Chondrocyte (in vitro differentiated cells): ENCODE data around the gene HPN. TPM values are rescaled to one million over a fixed set of nuclear protein-coding genes. Genes with fewer than 3 reads are reported as not detected.

Experiments used
- DNase-seq: peaks from one replicate; pipeline ENCODE4 v3.0.0; 2021; ENCODE audit warnings: mixed read lengths, low spot score
- H3K27ac Mint-ChIP-seq: one replicate; pipeline ENCODE4 v1.8.0; 2021; ENCODE audit warnings: mild to moderate bottlenecking, moderate library complexity, mixed read lengths; ENCODE audit not compliant: unreplicated experiment
- H3K27me3 Mint-ChIP-seq: 2 replicates; pipeline ENCODE4 v1.8.0; 2021; ENCODE audit warnings: low read depth, mixed read lengths
- H3K36me3 Mint-ChIP-seq: 2 replicates; pipeline ENCODE4 v1.8.0; 2021; ENCODE audit warnings: low read depth, mixed read lengths
- H3K4me1 Mint-ChIP-seq: 2 replicates; pipeline ENCODE4 v1.8.0; 2021; ENCODE audit warnings: low read depth, mild to moderate bottlenecking, mixed read lengths
- H3K4me3 Mint-ChIP-seq: one replicate; pipeline ENCODE4 v1.8.0; 2021; ENCODE audit warnings: mild to moderate bottlenecking, moderate library complexity, mixed read lengths; ENCODE audit not compliant: unreplicated experiment
- H3K9me3 Mint-ChIP-seq: 2 replicates; pipeline ENCODE4 v1.8.0; 2021; ENCODE audit warnings: low read depth, mixed read lengths
- total RNA-seq: library from RNA; stranded (reverse); gene quantifications from 3 replicates; pipeline ENCODE4 v1.2.1, GENCODE V29; 2021
- TF ChIP-seq, protein P1 (sequence below): fragments of 200-600 bp; sonication (generic); IDR thresholded peaks from 2 replicates; pipeline ENCODE4 v1.5.0; 2021; ENCODE audit warnings: antibody characterized with exemption, mild to moderate bottlenecking, moderate library complexity

Gene HPN
- total RNA-seq, 1 donor from 2014 or later = not detected

DNA sequence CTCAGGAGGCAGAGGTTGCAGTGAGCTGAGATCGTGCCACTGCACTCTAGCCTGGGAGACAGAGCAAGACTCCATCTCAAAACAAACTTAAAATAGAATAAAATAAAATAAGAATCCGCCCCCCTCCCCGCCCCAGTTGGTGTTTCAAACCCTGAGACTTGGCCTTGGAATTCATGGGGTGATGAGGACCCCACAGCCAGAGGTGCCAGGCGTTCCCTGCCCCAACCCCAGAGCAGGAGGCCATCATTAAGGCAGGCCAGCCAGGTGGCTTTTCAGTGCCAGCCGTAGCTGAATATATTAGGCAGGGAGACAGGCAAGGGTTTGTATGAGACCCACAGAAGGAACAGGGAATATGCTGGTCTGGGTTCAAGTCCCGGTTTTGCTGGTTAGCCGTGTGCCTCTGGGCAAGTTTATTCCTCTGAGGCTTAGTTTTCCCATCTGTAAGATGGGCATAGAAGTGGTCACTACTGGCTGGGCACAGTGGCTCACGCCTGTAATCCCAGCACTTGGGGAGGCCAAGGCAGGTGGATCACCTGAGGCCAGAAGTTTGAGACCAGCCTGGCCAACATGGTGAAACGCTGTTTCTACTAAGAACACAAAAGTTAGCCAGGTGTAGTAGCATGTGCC is 12.3 kb downstream of the HPN start:
- H3K4me3 Mint-ChIP-seq = no peak overlapping the region
- H3K27me3 Mint-ChIP-seq = peaks cover 16% of the 10 kb centered on the region
- H3K4me1 Mint-ChIP-seq = peaks cover under 1% of the 10 kb centered on the region
- H3K9me3 Mint-ChIP-seq = no peaks in the 10 kb centered on the region
- H3K36me3 Mint-ChIP-seq = no peaks in the 10 kb centered on the region
- TF ChIP-seq, protein P1, sequence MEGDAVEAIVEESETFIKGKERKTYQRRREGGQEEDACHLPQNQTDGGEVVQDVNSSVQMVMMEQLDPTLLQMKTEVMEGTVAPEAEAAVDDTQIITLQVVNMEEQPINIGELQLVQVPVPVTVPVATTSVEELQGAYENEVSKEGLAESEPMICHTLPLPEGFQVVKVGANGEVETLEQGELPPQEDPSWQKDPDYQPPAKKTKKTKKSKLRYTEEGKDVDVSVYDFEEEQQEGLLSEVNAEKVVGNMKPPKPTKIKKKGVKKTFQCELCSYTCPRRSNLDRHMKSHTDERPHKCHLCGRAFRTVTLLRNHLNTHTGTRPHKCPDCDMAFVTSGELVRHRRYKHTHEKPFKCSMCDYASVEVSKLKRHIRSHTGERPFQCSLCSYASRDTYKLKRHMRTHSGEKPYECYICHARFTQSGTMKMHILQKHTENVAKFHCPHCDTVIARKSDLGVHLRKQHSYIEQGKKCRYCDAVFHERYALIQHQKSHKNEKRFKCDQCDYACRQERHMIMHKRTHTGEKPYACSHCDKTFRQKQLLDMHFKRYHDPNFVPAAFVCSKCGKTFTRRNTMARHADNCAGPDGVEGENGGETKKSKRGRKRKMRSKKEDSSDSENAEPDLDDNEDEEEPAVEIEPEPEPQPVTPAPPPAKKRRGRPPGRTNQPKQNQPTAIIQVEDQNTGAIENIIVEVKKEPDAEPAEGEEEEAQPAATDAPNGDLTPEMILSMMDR = no peak
- no peak overlapping the region for H3K27ac Mint-ChIP-seq
- DNase-seq = no peak

DNA sequence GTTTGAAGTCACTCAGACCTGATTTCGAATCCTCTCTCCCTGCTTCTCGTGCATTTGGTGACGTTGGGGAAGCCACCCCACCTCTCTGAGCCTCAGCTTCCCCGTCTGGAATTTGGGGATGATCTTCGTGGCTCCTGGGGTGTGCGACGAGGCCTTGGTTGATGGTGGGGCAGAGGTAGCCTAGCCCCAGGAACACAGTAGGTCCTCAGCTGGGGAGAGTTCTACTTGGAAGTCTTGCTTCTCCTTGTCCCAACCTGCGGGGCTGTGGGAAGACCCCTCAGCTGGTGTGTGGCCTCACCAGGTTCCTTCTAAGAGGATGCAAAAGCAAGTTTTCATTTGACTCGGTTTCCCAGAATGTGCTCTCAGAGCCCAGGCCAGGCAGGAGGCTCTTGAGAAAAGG is 13.1 kb downstream of the HPN start:
- Mint-ChIP-seq H3K27ac (no peak overlapping the region), H3K4me1 (no peaks in the 10 kb centered on the region), H3K4me3 (no peak overlapping the region), H3K27me3 (peaks cover 15% of the 10 kb centered on the region), H3K36me3 (no peaks in the 10 kb centered on the region), H3K9me3 (no peaks in the 10 kb centered on the region)
- DNase-seq = no peak
- TF ChIP-seq, protein P1 = no peak

DNA sequence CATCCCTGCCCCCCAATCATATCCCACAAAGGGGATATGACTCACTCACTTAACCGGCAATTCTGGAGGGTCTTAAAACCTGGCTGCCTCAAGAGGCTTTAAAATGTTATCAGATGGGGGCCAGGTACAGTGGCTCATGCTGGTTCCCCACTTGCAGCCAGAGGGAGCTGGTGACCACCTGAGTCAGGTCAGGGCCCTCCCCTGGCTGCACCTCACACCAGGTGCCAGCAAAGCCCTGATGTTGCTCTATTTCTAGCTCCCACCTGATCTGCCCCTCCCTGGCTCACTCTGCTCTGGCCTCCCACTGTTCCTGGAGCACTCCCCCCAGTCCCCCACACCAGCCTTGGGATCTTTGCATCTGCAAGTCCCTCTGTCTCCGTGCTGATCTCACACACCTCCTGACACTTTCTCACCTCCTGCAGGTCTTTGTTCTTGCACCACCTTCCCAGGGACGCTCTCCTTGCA is 14.2 kb downstream of the HPN start:
- DNase-seq = no peak
- Mint-ChIP-seq H3K4me3 (no peak overlapping the region), H3K27me3 (peaks cover 16% of the 10 kb centered on the region), H3K4me1 (no peaks in the 10 kb centered on the region), H3K9me3 (no peaks in the 10 kb centered on the region), H3K27ac (no peak overlapping the region), H3K36me3 (no peaks in the 10 kb centered on the region)
- TF ChIP-seq, protein P1 = peak; percentile 41

DNA sequence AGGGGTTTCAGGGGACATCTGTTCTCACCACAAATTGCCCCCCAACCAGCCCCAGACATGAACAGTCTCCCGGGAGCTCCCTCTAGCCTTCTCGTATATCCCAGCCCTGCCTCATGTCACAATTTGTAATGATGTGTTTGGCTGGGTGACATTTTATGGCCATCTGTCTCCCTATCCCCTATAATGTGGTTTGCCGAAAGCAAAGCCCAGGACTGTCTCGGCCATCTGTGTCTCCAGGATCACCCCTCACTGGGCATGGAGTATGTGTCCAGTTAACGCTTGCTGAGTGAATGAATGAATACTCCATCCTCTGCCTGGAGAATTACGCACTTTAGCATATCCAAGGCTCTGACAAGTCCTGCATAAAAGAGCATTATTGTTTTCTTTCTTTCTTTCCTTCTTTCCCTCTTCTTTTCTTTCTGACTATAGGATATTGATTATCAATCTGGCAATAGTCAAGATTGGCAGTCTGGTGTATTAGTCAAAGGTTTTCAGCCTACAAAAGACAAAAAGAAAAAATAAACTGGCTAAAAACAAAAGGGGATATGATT is 15.1 kb downstream of the HPN start:
- H3K4me1 Mint-ChIP-seq = no peaks in the 10 kb centered on the region
- DNase-seq = no peak
- H3K9me3 Mint-ChIP-seq = no peaks in the 10 kb centered on the region
- H3K4me3 Mint-ChIP-seq = no peak overlapping the region
- H3K27ac Mint-ChIP-seq = no peak overlapping the region
- H3K36me3 Mint-ChIP-seq = no peaks in the 10 kb centered on the region
- TF ChIP-seq, protein P1 = no peak
- H3K27me3 Mint-ChIP-seq = peaks cover 18% of the 10 kb centered on the region

DNA sequence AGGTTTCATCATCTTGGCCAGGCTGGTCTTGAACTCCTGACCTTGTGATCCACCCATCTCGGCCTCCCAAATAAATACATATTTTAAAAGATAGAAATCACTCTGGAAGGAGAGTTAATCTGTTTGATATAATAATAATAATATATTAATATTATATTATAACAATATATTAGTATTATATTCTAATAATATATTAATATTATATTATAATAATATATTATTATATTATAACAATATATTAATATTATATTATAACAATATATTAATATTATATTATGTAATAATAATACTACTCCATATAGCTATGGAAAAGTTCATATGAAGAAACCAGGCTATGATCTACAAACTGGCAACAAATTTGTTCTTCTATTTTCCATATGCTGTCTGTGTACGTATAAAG is 16.8 kb downstream of the HPN start:
- Mint-ChIP-seq H3K27ac (no peak overlapping the region), H3K36me3 (no peaks in the 10 kb centered on the region), H3K27me3 (peaks cover 19% of the 10 kb centered on the region), H3K4me1 (no peaks in the 10 kb centered on the region), H3K9me3 (no peaks in the 10 kb centered on the region), H3K4me3 (no peak overlapping the region)
- TF ChIP-seq, protein P1 = no peak
- no peak for DNase-seq
